Epidermal melanocyte (primary cell): ENCODE measurements around the gene PRLH.

Experiments
- DNase-seq: peaks from one replicate; pipeline ENCODE4 v3.0.0; 2011; ENCODE audit warnings: low spot score; ENCODE audit not compliant: insufficient read length

Gene PRLH

DNA sequence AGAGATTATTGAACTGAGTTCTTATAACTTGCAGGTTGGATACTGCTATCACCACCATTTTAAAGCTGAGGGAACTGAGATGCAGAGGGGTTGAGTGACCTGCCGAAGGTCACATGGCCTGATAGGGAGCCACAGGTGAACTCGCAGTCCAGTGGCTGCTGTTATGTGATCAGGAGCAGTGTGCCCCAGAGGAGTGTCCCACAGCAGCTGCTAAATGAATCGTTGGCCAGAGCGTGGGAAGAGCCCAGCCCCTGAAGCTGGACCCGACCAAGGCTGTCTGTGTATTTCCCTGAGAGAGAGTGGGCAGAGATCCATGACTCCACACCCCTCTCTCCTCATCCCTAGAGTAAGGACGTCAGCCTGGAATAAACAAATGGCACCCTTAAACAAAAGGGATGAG, 26.7 kb upstream of the PRLH start:
- no peak for DNase-seq

DNA sequence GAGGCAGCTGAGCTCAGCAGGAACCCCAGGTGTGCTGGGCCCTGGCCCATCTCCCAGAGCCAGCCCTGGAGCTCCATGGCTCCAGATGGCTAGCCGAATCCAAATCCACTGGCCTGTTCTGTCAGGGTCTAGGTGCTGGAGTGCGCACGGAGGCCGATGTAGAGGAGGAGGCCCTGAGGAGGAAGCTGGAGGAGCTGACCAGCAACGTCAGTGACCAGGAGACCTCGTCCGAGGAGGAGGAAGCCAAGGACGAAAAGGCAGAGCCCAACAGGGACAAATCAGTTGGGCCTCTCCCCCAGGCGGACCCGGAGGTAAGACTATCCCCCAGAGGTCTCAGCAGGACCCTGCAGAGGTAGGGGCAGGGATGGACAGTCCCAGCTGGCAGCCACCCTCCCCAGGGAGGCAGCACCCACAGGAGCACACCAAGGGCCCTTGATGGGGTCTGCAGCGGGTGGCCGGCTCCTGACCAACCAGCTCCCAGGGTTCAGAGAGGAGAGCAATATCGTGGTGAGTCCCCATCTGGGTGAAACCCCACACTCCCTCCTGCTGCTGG, 26.1 kb upstream of the PRLH start:
- DNase-seq, result no peak

DNA sequence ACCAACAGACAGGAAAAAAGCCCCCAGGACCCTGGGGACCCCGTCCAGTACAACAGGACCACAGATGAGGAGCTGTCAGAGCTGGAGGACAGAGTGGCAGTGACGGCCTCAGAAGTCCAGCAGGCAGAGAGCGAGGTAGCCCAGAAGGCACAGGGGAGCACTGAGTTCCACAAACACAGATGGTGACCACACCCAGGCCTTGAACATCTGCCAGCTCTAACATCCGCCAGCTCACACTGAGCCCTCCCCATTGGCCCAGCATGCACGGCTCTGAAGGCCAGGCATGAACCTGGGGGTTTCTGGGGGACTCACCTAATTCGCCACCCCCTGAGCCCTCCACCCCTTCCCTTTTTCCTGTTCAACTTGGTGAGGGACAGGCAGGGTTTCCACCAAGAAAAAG, 25.6 kb upstream of the PRLH start:
- no peak for DNase-seq

DNA sequence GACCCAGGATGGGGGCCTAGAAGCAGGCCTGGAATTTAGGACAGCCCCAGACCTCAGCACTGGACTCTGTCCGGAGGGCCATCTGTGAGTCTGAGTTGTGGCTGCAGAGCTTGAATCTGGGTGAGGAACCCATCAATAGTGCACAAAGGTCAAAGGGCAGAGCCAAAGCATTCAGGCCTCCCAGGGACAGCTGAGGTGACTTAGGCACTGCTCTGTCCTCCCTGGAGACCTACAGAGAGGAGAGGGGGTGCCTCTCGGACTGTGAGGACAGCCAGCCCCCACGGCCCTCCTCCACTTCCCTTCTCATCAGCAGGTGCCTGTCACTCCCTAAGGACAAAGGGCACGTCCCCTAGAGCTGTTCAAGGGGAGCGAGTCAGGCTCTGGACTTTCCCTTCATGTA, 25.1 kb upstream of the PRLH start:
- no peak for DNase-seq

DNA sequence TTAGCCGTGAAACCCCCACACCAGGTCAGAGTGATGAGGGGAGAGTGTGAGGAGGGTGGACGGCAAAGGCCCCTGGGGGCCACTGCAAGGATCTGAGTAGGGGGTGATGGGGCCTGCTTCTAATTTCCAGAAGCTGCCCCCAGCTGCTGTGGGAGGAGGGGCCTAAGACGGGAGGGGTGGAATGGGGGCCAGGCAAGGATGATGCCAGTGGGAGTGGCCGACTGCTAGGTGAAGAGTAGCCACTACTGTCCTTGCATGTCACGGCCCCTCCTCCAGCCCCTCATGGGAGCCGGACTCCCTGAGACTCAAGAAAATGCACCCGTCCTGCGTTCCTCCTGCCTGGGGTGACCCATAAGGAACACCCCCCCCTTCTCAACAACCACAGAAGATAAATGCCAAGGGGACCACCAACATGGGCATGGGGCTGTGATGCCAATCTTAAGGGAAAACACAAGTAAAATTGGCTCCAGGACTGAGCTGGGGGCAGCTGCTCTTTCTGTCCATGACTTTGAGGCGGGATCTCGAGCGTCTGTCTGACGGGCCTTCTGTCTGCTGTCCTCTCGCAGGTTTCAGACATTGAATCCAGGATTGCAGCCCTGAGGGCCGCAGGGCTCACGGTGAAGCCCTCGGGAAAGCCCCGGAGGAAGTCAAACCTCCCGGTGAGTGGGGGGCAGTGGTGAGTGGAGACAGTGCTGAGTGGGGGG, 24.2 kb upstream of the PRLH start:
- no peak for DNase-seq

DNA sequence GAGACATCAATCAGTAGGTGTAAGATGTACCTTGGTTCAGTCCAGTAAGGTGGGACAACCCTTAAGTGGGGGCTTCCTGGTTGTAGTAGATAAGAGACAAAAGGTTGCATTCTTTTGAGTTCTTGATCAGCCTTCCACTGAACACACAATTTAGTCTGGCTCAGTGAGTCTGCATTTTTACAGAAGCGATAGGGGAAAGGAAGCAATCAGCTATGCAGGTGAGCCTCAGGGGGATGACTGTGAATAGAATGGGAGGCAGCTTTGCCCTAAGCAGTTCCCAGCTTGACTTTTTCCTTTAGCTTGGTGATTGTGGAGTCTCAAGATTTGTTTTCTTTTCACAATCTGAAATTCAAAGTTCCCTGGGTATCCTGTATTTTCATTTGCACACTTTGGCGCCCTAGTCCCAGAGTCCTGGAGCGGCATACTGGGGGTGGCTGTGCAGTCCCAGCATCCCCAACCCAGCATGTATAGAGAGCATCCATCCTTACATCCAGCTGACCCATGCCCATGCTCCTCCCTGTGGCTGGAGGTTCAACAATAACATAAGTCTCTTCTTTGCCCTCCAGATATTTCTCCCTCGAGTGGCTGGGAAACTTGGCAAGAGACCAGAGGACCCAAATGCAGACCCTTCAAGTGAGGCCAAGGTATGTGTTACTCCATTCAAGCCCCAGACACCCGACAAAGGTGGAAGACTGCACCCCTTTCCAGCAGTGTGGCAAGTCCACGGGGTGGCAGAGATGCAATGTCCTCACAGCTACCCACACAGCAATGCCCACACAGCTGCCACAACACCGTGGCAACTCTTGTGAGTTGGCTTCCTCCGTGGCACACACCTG, 20.1 kb upstream of the PRLH start:
- no peak for DNase-seq

DNA sequence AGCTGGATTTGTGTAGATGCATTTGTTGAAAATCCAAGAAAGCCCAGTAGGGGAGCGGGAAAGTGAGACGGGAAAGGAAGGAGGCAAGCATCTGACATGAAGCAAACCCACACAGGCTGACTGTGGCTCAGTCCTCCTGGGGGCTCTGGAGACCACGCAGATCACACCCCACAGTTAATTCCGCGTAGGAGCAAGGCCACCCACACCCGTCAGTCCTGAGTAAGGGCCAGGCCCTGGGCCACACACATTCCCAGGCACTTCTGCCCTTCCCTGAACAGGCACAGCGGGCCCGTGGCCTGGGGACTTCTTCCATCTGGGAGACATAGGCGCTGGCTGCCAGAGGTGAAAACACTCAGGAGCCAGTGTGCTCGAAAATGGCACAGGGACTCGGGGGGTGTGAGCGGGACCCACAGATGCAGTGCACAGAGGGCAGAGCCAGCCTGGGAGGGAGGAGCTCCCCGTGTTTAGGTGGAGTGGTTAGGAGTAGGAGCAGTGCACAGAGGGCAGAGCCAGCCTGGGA, 19.4 kb upstream of the PRLH start:
- no peak for DNase-seq

DNA sequence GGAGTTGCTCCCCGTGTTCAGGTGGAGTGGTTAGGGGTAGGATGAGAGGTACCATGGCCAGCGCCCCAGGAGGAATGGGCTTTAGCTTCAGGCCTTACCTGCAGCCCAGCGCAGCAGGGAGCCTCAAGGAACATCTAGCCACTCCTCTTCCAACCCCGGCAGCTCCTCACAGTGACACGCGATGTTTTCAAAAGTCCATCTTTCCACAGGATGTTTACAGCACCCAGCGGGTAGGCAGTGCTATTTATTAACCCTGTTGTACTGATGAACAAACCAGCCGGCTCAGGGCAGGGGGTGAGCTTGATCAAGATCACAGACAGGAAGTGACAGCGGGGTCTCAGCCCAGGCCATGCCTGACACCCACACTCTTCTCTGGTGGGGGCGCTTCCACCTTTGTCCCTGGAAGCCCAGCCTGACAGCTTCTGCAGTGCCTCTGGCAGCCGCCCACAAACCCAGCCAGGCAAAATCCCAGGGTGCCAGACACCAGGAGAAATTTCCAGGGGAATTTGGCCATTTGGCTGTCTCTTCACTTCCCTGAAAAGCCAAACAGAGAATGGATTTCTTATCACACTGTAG, 18.4 kb upstream of the PRLH start:
- no peak for DNase-seq

DNA sequence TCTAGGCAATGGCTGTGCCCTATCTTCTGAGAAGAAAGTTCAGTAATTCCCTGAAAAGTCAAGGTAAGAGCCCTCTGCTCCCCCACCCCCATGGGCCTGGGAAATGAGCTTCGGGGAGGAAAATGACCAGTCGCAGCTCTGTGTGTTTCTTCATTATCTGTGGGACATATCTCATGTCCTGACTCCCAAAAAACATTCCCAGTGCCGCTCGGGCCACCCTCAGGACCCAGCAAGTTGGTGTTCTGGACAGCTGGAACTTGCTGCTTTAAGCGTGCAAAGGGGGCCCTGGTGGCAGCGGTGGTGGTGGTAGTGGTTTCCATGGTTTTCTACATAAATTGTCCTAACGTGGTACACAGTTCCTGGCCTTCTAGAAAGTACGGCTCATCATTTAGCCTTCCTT, 17.2 kb upstream of the PRLH start:
- DNase-seq, result no peak

DNA sequence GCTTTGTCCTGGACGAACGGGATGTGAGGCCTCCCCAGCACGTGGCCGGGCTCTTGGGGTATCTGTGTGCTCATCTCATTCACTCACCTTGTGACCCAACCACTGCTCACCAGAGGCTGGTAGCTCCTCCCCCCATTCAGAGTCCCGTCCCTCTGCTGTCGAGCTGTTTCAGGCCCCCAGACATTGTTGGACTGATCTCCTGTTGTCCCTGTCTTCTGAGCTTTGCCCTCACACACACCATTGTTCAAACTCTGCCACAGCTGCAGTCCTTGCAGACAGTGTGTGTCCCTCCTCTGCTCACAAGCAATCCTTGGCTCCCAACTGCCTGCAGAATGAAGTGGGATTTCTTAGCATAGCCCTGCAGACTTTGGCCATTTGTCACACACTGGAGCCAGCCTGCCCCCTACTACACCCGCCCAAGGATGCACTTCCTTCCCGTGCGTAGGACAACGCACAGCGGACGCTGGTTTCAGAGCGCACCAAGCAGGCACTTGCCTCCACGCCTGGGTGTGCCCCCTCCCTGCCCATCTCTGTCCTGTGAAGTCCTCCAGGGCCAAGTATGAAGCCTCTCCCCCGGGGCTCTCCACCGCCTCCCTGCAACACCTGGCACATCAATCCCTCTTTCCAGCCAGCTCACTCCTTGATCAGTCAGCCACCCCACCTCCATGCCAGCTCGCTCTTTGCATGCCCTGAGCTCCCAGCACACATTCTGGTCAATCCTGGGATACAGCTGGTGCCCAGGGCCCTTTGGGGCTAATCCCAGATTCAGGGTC, 16.5 kb upstream of the PRLH start:
- no peak for DNase-seq

DNA sequence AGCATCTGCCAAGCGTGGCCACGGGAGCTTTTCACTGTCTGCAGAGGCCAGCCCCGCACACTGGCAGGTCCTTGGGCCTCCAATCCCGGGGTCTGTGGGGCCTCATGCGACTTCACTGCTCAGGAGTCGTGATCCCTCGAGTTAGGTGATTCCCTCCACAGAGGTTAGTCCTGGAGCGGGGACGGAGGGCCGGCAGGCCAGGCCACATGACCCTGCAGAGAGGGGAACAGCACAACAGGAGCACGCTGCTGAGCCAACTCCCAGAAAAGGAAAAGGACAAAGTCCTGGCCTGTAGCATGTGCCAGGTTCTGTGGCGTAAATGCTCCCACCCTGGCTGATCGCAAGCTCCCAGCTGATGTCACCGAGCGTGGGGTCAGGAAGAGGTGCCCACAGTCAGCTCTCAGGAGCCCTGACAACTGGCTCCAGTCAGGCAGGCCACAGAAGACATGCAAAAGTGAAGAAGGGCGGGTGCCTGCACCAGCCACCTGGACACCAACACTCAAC, 15.3 kb upstream of the PRLH start:
- no peak for DNase-seq

DNA sequence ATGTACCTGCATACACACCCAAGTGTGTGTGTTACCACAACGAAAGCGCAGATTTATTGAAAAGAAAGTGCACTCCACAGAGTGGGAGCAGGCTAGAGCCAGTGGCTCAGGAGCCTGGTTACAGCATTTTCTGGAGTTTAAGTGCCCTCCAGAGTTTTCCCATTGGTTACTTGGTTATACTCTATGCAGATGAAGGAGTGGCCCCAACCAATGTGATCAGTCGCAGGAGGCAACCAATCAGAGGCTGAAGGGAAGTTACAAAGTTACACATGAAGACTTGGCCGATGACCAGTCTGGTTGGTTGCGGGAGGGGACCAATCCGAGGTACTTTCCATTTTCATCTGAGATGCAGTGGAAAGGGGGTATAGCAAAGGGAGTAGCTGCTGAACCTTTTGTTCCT, 13.5 kb upstream of the PRLH start:
- DNase-seq, result no peak

DNA sequence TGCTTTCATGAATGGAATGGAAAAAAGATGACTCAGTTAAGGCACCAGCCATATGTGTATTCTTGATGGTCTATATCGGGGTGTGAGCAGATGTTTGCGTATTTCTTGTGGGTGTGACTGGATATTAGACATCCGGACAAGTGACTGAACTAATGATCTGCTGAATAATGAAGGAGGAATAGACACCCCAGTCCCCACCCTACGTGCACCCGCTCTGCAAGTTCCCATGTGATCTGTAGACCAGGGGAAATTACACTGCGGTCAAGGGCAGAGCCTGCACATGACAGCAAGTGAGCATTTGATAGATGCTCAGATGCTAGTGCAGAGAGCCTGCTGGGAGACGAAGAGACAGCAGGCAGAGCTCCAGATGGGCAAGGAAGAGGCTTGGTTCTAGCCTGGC, 12.4 kb upstream of the PRLH start:
- no peak for DNase-seq

DNA sequence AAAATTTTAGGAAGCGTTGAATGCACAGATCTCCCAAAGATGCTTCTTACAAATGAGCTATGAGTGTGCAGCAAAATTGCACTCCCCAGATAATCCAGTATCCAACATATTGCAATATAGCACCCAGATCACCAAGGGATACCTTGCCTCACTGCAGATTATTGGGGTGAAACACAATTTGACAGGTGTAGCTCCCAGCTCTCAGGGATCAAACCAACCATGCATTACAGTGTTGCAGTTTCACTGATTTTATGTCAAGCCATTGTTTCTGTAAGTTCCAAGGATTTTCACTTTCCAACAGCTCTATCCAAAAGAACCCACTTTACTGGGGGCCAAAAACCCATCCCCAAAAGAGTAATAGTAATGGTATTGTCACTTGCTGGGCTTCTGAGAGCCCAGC, 10.8 kb upstream of the PRLH start:
- no peak for DNase-seq

DNA sequence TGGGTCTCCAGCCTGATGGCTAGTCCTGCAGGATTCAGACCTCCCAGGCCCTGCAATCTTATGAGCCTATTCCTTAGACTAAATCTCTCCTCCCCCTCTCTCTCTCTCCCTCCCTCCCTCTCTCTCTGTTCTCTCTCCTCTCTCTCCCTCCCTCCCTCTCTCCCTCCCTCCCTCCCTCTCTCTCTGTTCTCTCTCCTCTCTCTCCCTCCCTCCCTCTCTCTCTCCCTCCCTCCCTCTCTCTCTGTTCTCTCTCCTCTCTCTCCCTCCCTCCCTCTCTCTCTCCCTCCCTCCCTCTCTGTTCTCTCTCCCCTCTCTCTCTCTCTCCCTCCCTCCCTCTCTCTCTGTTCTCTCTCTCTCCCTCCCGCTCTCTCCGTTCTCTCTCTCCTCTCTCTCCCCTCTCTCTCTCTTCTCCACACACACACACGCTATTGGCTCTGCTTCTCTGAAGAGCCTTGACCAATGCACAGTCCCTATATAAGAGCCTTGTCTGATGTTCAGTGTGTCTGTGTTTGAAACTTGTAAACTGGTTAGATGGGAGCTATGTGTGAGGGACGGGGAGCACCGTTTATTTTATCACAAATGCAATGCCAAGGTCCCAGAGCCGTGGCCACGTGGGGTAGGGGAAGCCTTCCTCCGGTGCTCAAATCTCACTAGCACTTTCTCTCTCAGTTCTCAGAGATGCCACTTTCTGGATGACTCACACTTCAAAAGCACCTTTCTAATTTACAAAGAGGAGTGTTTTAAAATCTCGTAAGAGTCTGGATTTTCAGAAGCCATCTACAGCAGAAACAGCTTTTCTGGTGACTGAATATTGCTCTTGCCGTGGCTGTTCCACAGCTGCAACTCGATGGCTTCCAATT, 9.4 kb upstream of the PRLH start:
- DNase-seq, result no peak

DNA sequence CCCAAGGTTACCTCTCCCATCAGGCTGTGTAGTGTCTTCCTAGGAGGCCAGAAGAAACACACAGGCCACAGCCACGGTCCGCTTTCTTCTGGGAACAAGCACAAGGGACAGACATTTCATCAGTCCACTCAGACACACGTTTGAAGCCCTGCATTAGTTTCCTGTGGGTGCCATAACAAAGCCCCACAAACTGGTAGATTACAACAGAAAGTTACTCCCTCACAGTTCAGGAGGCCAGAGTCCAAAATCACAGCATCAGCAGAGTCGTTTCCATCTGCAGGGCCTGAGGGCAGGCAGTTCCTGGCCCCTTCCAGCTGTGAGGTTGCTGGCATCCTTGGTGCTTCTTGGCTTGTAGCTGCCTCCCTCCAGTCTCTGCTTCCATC, 8.8 kb upstream of the PRLH start:
- DNase-seq, result no peak

DNA sequence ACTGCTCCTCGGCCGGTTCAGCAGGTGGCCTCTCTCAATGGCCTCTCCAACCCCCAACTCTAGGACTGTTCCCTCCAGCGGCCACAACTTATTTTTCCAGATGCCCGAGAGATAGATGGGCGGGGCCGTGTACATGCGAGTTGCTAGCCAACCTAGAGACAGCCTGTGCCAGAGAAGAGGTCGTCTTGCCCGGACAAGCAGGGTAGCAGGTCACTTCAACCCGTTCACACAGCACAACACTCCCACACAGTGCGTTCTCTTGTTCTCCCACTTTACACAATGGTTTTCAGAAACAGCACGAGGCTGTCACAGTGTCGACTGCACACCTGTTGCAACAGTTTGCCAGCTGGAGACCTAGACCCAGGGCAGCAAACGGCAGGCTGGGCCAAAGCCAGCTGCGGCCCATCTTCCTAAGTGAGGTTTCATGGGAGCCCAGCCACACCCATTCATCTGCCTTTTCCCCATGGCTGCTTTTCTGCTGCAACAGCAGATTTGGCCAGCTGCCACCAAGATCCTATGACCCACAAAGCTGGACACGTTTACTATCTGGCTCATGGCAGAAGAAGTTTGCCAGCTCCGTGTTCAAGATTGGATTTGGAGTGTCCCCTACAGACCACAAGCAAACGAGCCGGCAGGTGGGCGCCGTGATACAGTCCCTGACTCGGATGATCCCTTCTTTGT, 7.3 kb upstream of the PRLH start:
- peak; percentile 61 for DNase-seq

DNA sequence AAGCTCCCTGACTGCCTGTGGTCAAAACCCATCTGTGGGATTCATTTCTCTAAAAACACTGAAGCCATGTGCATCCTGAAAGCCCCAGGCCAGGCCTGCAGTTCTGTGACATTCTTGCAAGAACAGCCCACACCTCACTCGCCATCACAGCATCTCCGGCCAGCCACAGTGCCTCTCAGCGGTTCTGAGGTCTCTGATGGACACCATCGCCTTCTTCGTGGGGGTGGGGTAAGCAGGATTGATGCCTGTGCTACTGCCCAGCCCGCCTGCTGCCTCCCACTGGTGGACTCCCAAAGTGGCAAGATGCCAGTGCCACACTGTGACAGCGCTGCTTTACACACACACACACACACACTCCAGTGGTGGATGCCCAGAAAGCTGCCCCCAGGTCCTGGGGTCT, 5.2 kb upstream of the PRLH start:
- DNase-seq, result no peak

DNA sequence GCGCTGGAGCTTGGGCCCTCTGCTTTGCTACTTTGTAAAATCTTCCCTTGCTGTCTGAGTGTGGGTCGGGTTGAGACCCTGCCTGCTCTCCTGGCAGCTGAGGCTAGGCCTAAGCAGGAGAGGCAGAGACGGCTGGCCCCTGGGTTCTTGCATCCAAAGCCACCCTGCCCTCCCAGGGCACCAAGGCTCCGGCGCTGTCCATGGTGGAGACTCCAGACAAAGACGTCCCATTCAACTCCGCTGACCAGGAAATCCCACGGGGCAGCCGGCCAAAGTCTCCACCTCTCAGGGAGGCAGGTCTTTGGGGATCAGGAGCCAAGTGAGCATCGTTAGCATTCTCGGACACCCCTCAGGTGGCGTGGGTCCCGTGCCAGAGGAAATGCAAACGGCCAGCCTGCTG, 2.6 kb upstream of the PRLH start:
- peak; percentile 44 for DNase-seq
